Cardiac muscle cell (in vitro differentiated cells and primary cell): Measurements from ENCODE around the gene C5. TPM values are rescaled to one million over a fixed set of nuclear protein-coding genes. Genes with fewer than 3 reads are reported as not detected.

Source experiments
- DNase-seq, 2 donors: peaks; one replicate each; pipeline versions ENCODE4 v3.0.0 to v3.0.0-alpha.2; 2010 to 2017; ENCODE audit warnings: low read depth in 1 of 2, low spot score in 1 of 2
- H3K27ac ChIP-seq: fragments of 200-600 bp; sonication (generic); 2 replicates; pipeline ENCODE4 v1.5.1; 2016
- H3K27me3 ChIP-seq: fragments of 200-600 bp; sonication (generic); 2 replicates; pipeline ENCODE4 v1.6.0; 2016; ENCODE audit warnings: control low read depth
- H3K36me3 ChIP-seq: fragments of 200-600 bp; sonication (generic); 2 replicates; pipeline ENCODE4 v1.5.1; 2016; ENCODE audit warnings: control low read depth
- H3K4me1 ChIP-seq: fragments of 200-600 bp; sonication (generic); 2 replicates; pipeline ENCODE4 v1.8.1; 2017; ENCODE audit warnings: low read depth, mild to moderate bottlenecking, mixed run types
- H3K4me3 ChIP-seq: fragments of 200-600 bp; sonication (generic); 2 replicates; pipeline ENCODE4 v1.5.1; 2016; ENCODE audit warnings: mild to moderate bottlenecking
- H3K9me3 ChIP-seq: fragments of 200-600 bp; sonication (generic); 2 replicates; pipeline ENCODE4 v1.5.1; 2017; ENCODE audit warnings: low read depth, mild to moderate bottlenecking, control low read depth
- polyA plus RNA-seq: library from polyadenylated mRNA; unstranded; fragments of >200 nt; fragmentation: Nextera tagmentation; extraction: Ambion mirVana; gene quantifications from 2 replicates; pipeline ENCODE4 v1.2.1, GENCODE V29; 2016
- total RNA-seq: library from RNA; depleted of rRNA; stranded (reverse); fragments of >200 nt; gene quantifications from 2 replicates; pipeline ENCODE4 v1.2.3, GENCODE V29; 2016
- TF ChIP-seq, protein P1 (sequence below): IDR thresholded peaks from 2 replicates; pipeline ENCODE4 v1.5.1; 2012; ENCODE audit warnings: low read depth, mild to moderate bottlenecking, low read length

Gene C5
- total and polyA plus RNA-seq, 2 experiments from 2014 or later: 0.55 to 1.3 TPM

DNA sequence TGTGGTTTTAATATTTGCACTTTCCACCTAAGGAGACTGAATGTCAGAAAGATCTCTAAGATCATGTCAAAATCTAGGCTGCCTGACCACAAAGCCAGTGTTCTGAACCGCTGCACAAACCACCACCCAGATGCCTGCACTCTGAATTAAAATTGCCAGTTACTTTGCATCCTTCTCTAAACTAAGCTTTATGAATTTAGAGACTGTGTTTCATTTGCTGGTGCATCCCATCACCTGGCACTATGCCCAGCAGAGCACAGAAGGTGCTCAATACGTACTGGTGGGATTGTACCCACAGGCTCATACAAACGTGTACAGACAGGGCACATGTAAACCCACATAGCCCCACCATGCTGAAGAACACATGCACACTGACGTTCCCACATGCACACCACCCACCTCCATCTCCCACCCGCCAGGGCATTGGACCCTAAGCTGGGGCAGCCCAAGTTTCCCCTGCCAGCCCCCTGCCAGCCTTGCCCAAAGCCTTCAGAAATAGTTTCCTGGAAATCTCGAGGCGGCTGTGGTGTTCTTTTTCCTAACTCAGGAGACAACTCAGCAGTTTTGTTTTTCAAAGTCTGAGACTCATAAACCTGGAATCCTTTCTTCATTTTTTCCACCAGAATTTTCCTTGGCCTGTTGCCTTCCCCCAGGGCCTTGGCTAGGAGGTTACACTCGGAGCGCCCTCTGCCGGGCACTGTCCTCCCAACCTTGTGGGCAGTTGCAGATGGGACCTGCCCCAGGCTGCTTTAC lies 113.9 kb downstream of the C5 start:
- no peaks in the 10 kb centered on the region for H3K9me3 ChIP-seq

DNA sequence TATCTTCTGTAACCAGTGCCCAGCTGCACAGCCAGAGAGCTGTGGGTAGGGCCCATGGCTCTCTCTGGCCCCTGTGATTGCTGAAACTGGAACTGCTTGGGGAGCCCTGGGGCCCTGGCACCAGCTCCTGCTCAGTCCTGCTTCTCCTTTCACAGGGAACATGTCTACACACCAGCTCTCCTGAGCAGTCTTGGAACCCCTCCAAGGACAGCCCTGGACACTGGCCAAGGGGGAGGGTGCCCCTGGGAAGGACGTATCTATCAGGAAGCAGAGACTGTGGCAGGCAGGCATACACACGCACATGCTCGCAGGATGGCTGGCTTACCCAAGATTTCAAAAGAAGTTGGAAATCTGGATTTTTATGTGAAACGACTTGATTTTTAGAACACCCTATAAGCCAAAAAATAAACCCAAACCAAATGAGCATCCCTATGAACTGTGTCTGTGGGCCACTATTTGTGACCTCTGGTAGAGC lies 114.7 kb downstream of the C5 start:
- Histone ChIP-seq H3K9me3 (no peaks in the 10 kb centered on the region), H3K4me3 (no peak overlapping the region), H3K4me1 (peaks cover 22% of the 10 kb centered on the region), H3K36me3 (no peaks in the 10 kb centered on the region), H3K27me3 (no peaks in the 10 kb centered on the region), H3K27ac (peak overlapping the region; percentile 54)
- DNase-seq: peak; percentile 85 to 97
- TF ChIP-seq, protein P1, sequence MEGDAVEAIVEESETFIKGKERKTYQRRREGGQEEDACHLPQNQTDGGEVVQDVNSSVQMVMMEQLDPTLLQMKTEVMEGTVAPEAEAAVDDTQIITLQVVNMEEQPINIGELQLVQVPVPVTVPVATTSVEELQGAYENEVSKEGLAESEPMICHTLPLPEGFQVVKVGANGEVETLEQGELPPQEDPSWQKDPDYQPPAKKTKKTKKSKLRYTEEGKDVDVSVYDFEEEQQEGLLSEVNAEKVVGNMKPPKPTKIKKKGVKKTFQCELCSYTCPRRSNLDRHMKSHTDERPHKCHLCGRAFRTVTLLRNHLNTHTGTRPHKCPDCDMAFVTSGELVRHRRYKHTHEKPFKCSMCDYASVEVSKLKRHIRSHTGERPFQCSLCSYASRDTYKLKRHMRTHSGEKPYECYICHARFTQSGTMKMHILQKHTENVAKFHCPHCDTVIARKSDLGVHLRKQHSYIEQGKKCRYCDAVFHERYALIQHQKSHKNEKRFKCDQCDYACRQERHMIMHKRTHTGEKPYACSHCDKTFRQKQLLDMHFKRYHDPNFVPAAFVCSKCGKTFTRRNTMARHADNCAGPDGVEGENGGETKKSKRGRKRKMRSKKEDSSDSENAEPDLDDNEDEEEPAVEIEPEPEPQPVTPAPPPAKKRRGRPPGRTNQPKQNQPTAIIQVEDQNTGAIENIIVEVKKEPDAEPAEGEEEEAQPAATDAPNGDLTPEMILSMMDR: no peak

More for the DNA sequence above, 113.9 kb downstream of the C5 start:
- TF ChIP-seq, protein P1: peak; percentile 96
- H3K4me3 ChIP-seq: no peak overlapping the region
- peak; percentile 91 to 97 for DNase-seq
- no peak overlapping the region for H3K27ac ChIP-seq
- no peaks in the 10 kb centered on the region for H3K27me3 ChIP-seq
- no peaks in the 10 kb centered on the region for H3K36me3 ChIP-seq
- peaks cover 22% of the 10 kb centered on the region for H3K4me1 ChIP-seq

DNA sequence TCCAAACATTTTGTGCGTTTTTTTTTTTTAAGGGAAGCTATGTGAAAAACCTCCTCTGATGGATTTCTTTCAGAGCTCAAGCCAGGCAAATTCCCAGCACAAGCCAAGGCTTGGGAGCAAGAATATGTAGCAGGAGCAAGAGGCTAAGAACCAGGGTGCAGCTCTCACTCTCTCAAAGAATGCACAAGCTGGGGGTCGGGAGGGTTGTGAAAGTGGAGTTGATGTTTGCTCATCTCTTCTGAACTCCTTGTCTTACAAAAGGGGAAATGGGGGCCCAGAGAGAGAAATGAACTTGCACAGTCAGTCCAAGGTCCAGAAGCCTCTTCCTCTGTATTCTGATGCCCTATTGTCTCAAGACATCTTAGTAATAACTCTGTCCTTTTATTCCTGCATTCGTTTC lies 115.8 kb downstream of the C5 start:
- TF ChIP-seq, protein P1: no peak
- no peaks in the 10 kb centered on the region for H3K36me3 ChIP-seq
- H3K9me3 ChIP-seq: no peaks in the 10 kb centered on the region
- no peak overlapping the region for H3K27ac ChIP-seq
- no peaks in the 10 kb centered on the region for H3K27me3 ChIP-seq
- no peak overlapping the region for H3K4me3 ChIP-seq
- H3K4me1 ChIP-seq: peaks cover 23% of the 10 kb centered on the region
- DNase-seq: no peak

DNA sequence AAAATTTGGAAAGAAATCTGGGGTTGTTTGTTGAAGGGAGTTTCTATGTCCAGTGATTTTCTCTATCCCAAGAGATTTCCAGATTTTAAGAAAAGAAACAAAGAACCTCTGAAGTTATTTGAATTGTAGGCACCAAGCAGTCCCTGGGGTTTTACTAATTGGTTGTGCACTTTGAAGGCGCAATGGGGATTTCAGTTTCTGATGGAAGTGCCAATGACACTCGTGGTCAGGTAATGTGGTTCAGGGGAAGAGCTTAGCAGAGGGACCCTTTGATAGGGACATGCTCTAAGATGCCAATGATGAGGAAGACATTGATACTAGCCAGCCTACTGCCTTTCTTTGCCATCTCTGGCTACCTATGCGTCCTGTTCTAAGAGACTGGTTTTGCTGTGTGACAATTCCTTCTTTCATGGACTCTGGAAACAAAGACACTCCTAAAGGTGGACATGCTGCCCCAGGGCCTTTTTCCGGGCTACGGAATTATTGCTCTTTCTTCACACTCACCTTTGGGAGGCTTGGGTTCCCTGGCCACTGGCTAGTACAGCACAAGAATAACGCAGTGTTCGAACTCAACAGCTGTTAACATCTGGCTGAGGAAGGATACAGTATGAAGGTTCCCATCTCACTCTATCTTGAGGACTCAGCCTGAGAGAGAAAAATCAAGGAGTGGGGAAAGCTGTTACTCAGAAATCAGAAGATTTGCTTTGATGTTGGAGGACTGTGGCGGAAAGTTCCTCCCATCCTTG lies 116.6 kb downstream of the C5 start:
- no peak overlapping the region for H3K27ac ChIP-seq
- TF ChIP-seq, protein P1: no peak
- no peak overlapping the region for H3K4me3 ChIP-seq
- no peaks in the 10 kb centered on the region for H3K9me3 ChIP-seq
- DNase-seq: no peak
- H3K36me3 ChIP-seq: no peaks in the 10 kb centered on the region
- no peaks in the 10 kb centered on the region for H3K27me3 ChIP-seq
- peaks cover 26% of the 10 kb centered on the region for H3K4me1 ChIP-seq

DNA sequence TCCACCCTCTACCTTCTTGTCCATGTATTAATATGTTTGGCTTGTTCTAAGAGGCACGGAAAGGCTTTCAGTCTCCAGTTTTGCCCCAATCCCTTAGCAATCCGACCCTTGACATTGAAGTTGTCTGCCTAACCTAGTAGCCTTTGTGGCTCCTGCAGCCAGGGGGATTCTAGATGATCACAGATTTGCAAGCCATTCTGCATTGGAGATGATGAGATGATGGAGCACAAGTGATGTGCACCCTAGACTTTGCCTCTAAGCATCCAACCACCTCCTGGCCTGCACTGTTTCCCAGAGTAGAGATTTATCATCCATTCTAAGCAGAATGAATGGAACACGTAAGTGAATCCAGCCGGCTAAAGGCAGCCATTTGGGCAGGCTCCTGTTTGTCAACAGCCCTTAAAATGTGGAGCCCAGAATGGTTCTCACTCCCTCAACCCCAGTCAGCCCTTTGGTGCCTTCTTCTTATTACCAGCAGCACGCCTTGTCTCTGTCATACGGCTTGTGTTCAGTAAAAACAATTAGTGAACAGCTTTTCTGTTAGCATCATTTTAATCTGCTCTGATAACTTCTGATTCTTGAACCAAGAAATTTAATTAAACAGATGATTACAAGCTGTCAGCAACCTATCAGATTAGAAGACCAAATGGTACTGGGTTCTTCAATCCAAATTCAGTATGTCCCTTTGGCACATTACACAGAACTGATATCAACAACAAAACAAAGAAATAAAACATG lies 117.8 kb downstream of the C5 start:
- no peak overlapping the region for H3K4me3 ChIP-seq
- peaks cover 20% of the 10 kb centered on the region for H3K4me1 ChIP-seq
- no peak overlapping the region for H3K27ac ChIP-seq
- TF ChIP-seq, protein P1: no peak
- no peaks in the 10 kb centered on the region for H3K9me3 ChIP-seq
- no peak for DNase-seq
- H3K27me3 ChIP-seq: no peaks in the 10 kb centered on the region
- no peaks in the 10 kb centered on the region for H3K36me3 ChIP-seq
